Measurements from ENCODE around the gene GNA14. TPM values are rescaled to one million over a fixed set of nuclear protein-coding genes. Genes with fewer than 3 reads are reported as not detected.

Gene GNA14
- total RNA-seq, 3 donors from 2014 or later, result 0.11 TPM; not detected in 1

GRCh38 chr9:77605449-77606220, 42.5 kb downstream of the GNA14 start:
- Mint-ChIP-seq H3K36me3 (ENCODE audit: insufficient read depth) (no peaks in the 10 kb centered on the region), H3K4me3 (no peak overlapping the region), H3K4me1 (ENCODE audit: low read depth) (no peaks in the 10 kb centered on the region), H3K9me3 (no peaks in the 10 kb centered on the region), H3K27me3 (ENCODE audit: low read depth) (peaks cover 12% of the 10 kb centered on the region)
- ATAC-seq, result no peak
- DNase-seq, result no peak

DNA sequence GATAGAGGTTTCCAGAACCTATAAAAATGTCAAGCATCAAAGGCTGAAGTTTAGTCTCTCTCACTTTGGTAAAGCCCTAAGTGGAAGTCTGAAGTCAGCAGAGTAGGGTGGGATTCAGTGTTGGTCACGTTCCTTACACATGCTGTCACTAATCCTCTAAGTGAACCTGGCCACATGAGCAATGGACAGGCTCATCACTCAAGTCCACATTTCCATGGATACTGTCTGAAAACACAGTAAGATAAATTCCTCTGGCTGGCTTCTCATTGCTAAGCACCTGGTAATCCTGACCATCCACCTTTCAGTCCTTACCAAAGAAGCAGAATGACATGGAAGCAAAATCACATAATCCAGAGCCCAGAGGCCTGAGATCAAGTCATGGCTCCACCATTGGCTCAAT, 43.8 kb downstream of the GNA14 start:
- ATAC-seq (no peak), DNase-seq (no peak)
- Mint-ChIP-seq H3K4me3 (no peak overlapping the region), H3K27me3 (ENCODE audit: low read depth) (peaks cover 11% of the 10 kb centered on the region), H3K9me3 (no peaks in the 10 kb centered on the region), H3K36me3 (ENCODE audit: insufficient read depth) (no peaks in the 10 kb centered on the region), H3K4me1 (ENCODE audit: low read depth) (no peaks in the 10 kb centered on the region)

DNA sequence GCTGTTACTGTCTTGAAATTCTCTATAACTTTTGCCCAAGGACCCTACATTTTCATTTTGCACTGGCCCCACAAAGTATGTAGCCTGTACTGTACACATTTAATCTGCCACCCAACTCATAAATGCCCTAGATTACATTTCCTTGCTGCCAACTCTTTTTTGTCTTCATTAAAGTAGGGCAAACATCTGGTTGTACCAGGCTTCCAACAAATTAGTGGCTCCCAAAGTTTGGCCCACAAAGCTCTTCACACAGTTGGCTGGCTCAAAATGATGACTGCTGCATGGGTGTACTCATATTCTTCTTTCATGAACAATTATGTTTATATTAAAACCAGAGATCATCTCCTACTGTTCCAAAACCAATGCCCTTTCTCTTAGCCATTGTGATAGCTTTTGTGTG, 45.3 kb downstream of the GNA14 start:
- H3K27me3 Mint-ChIP-seq (ENCODE audit: low read depth), result peaks cover 5% of the 10 kb centered on the region
- ATAC-seq (no peak), DNase-seq (no peak)
- H3K4me1 Mint-ChIP-seq (ENCODE audit: low read depth), result no peaks in the 10 kb centered on the region
- H3K4me3 Mint-ChIP-seq, result no peak overlapping the region
- H3K36me3 Mint-ChIP-seq (ENCODE audit: insufficient read depth), result no peaks in the 10 kb centered on the region
- H3K9me3 Mint-ChIP-seq, result no peaks in the 10 kb centered on the region

DNA sequence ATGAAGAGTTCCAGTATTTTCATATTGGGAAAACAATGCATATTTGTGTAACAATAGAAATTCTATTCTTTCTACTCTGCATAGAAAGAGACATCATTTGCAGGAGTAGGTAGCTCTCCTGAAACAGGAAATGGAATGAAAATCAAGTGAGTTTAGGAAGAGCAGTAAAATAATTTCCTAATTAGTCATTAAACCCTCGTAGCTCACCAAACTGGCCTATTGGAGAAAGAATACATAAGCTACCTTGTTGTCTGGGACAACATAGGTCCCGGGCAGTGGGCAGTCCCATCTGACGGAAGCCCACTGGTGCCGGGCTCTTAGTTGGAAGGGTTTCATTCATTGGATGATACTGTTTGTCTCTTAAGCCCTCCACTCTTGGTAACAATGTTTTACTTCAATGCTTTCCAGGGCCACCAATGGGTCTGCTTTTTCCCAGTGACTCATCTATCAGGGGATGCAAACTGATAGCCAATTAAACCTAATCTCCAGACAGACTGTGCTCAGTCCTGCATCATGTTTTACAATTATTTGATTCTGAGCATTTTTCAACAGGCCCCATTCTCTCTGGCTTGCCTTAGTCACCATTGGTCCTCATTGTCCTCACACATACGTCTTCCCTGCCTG, 46.5 kb downstream of the GNA14 start:
- ATAC-seq, result no peak
- peaks cover 5% of the 10 kb centered on the region for H3K27me3 Mint-ChIP-seq (ENCODE audit: low read depth)
- H3K36me3 Mint-ChIP-seq (ENCODE audit: insufficient read depth), result no peaks in the 10 kb centered on the region
- no peak for DNase-seq
- no peaks in the 10 kb centered on the region for H3K9me3 Mint-ChIP-seq
- H3K4me1 Mint-ChIP-seq (ENCODE audit: low read depth), result no peaks in the 10 kb centered on the region
- no peak overlapping the region for H3K4me3 Mint-ChIP-seq

DNA sequence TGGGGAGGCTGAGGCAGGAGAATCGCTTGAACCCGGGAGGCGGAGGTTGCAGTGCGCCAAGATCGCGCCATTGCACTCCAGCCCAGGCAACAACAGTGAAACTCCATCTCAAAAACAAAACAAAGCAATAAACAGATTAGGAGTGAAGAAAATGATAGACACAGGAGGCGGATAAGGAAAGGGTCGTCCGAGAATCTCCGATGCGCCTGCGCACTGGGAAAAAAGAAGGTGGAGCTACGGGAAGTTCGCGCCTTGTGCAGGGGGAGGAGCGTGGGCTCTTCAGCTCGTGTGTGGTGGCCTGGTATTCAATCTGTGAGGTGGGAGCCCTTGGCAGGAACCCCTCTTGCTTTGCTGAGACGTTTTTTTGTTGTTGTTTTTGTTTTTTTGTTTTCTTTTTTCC, 47.3 kb downstream of the GNA14 start:
- Mint-ChIP-seq H3K27me3 (ENCODE audit: low read depth) (peaks cover 4% of the 10 kb centered on the region), H3K4me1 (ENCODE audit: low read depth) (peaks cover under 1% of the 10 kb centered on the region), H3K36me3 (ENCODE audit: insufficient read depth) (no peaks in the 10 kb centered on the region), H3K9me3 (no peaks in the 10 kb centered on the region), H3K4me3 (no peak overlapping the region)
- DNase-seq (no peak), ATAC-seq (no peak)

GRCh38 chr9:77599492-77599891, 48.6 kb downstream of the GNA14 start:
- no peak for ATAC-seq
- H3K36me3 Mint-ChIP-seq (ENCODE audit: insufficient read depth), result no peaks in the 10 kb centered on the region
- peaks cover 3% of the 10 kb centered on the region for H3K27me3 Mint-ChIP-seq (ENCODE audit: low read depth)
- no peak for DNase-seq
- peaks cover 7% of the 10 kb centered on the region for H3K4me1 Mint-ChIP-seq (ENCODE audit: low read depth)
- no peaks in the 10 kb centered on the region for H3K9me3 Mint-ChIP-seq
- H3K4me3 Mint-ChIP-seq, result no peak overlapping the region

DNA sequence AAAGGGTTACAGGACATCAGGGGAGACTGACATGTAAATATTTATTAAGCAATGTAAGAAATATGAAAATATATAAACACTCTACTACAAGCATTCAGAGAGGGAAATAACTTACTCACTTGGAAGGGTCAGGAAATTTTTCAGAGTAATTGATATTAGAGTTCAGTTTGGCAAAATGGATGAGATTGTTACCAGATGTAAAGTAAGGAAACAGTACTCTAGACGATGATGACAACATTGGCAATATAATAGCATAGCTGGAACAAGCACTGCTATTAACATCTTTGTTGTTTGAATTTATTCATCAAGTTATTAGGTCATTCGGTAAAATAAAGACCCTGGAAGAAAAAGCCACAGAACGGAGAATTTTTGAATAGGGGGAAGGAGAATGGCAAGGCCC, 49.1 kb downstream of the GNA14 start:
- no peaks in the 10 kb centered on the region for H3K9me3 Mint-ChIP-seq
- no peak for DNase-seq
- H3K27me3 Mint-ChIP-seq (ENCODE audit: low read depth), result peaks cover 3% of the 10 kb centered on the region
- H3K4me3 Mint-ChIP-seq, result no peak overlapping the region
- ATAC-seq, result no peak
- H3K36me3 Mint-ChIP-seq (ENCODE audit: insufficient read depth), result no peaks in the 10 kb centered on the region
- peaks cover 7% of the 10 kb centered on the region for H3K4me1 Mint-ChIP-seq (ENCODE audit: low read depth)

DNA sequence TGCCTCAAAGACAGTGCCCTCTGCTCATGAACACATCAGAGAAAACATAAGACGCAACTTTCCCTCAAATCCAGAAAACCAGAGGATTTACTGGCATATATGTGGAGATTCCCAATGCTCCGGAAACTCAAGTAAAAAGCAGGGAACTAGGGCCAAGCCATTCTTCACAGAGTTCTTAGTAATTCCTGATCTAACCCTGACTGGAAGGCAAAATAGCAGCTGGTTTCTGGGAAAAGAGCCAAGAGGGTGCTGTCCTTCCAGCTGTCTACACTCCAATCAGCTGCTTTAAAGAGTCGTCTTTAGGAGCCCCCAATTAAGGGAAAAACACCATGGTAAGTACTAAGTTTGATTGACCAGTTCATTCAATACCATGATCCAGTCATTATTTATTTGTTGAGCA, 49.6 kb downstream of the GNA14 start:
- Mint-ChIP-seq H3K4me3 (no peak overlapping the region), H3K27me3 (ENCODE audit: low read depth) (peaks cover 3% of the 10 kb centered on the region), H3K36me3 (ENCODE audit: insufficient read depth) (no peaks in the 10 kb centered on the region), H3K4me1 (ENCODE audit: low read depth) (peaks cover 7% of the 10 kb centered on the region), H3K9me3 (no peaks in the 10 kb centered on the region)
- DNase-seq (no peak), ATAC-seq (no peak)

DNA sequence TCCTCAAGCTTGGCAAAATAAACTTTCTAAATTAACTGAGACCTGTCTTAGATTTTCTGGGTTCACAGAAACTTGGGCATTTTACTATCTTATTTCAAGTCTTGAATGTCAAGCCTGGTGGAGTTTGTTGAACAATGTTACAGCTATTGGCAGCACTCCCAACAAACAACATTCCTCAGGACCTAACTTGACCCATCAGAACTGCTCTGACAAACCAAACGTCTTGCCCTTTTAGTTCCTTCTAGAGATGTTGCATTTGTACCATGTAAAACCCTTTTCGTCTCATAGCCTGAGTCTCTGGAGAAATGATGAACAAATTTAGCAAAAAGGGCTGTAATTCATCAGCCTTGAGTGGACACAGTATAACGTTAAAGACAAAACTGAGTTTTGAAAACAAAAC, 51.1 kb downstream of the GNA14 start:
- H3K4me3 Mint-ChIP-seq, result no peak overlapping the region
- peaks cover 7% of the 10 kb centered on the region for H3K4me1 Mint-ChIP-seq (ENCODE audit: low read depth)
- no peaks in the 10 kb centered on the region for H3K36me3 Mint-ChIP-seq (ENCODE audit: insufficient read depth)
- ATAC-seq (no peak), DNase-seq (no peak)
- no peaks in the 10 kb centered on the region for H3K27me3 Mint-ChIP-seq (ENCODE audit: low read depth)
- H3K9me3 Mint-ChIP-seq, result no peaks in the 10 kb centered on the region

DNA sequence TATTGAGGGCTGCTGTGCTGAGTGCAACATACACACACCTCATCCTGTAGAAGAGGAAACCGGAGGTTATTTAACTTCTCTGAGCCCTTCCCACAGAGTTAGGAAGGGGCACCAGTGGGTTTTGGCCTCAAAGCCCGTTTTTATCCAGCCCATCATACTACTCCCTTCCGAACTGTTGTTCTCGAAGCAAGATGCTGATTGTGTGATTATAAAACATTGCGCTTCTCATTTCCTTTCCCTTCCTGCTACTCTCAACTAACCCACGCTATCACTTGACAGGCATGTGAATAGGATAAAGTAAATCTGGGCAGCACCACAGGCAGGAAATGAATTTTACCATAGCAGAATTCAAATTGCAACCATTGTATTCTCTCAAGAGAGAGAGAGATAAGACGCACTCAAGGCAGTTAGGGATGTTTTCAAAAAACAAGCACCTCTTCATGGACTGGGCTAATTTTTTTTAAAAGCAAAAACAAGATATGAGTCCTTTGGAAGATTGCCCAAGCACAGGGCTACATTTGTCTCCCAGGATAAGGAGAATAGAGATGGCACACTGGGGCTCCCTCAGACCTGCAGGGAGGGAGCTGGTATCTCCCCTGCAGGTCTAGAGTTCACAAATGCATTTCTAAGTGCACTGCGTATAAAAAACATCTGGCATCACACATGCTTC, 52.6 kb downstream of the GNA14 start:
- H3K4me3 Mint-ChIP-seq, result no peak overlapping the region
- H3K9me3 Mint-ChIP-seq, result no peaks in the 10 kb centered on the region
- H3K27me3 Mint-ChIP-seq (ENCODE audit: low read depth), result no peaks in the 10 kb centered on the region
- no peak for DNase-seq
- H3K36me3 Mint-ChIP-seq (ENCODE audit: insufficient read depth), result no peaks in the 10 kb centered on the region
- H3K4me1 Mint-ChIP-seq (ENCODE audit: low read depth), result peaks cover 7% of the 10 kb centered on the region
- ATAC-seq, result no peak

GRCh38 chr9:77594963-77595362, 53.2 kb downstream of the GNA14 start:
- no peaks in the 10 kb centered on the region for H3K36me3 Mint-ChIP-seq (ENCODE audit: insufficient read depth)
- no peaks in the 10 kb centered on the region for H3K27me3 Mint-ChIP-seq (ENCODE audit: low read depth)
- no peak for DNase-seq
- peaks cover 7% of the 10 kb centered on the region for H3K4me1 Mint-ChIP-seq (ENCODE audit: low read depth)
- ATAC-seq, result no peak
- H3K4me3 Mint-ChIP-seq, result no peak overlapping the region
- H3K9me3 Mint-ChIP-seq, result no peaks in the 10 kb centered on the region

DNA sequence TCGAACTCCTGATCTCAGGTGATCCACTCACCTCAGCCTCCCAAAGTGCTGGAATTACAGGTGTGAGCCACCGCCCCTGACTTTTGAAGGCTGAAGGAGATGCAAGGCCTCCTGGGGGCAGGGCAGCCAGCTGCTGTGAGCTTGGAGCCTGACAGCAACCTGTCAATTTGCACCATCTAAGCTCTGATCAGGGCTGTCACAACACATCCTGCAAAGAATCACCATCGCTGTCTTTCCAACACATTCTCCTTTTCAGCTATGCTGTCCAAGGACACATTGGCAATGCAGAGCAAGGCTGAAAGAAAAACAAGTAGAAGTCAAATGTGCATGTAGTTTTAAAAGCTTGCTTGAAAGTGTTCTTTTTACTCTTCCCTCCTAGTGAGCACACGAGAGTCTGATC, 54.6 kb downstream of the GNA14 start:
- DNase-seq (no peak), ATAC-seq (no peak)
- Mint-ChIP-seq H3K9me3 (no peaks in the 10 kb centered on the region), H3K4me3 (no peak overlapping the region), H3K4me1 (ENCODE audit: low read depth) (peaks cover 7% of the 10 kb centered on the region), H3K36me3 (ENCODE audit: insufficient read depth) (no peaks in the 10 kb centered on the region), H3K27me3 (ENCODE audit: low read depth) (no peaks in the 10 kb centered on the region)

DNA sequence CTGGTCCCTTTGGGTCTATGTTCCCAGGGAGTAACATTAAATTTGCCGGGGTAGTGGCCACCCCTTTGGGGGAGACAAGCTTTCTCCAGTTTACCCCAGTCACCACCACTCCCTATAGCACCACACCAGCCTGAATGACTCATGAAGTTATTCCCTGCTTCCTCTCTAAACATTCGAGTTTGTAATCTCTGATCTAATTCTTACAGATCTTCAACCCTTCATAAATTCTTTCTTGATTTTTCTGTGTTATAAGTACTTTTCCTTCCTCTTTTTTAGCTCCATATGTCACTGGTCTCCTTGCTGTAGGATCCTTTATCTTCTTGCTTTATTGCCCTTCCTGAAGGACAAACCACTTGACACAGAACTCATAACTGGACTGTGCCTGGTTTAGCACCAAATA, 55.6 kb downstream of the GNA14 start:
- H3K36me3 Mint-ChIP-seq (ENCODE audit: insufficient read depth), result no peaks in the 10 kb centered on the region
- H3K4me1 Mint-ChIP-seq (ENCODE audit: low read depth), result peaks cover 9% of the 10 kb centered on the region
- DNase-seq (no peak), ATAC-seq (no peak)
- no peaks in the 10 kb centered on the region for H3K27me3 Mint-ChIP-seq (ENCODE audit: low read depth)
- no peaks in the 10 kb centered on the region for H3K9me3 Mint-ChIP-seq
- no peak overlapping the region for H3K4me3 Mint-ChIP-seq

DNA sequence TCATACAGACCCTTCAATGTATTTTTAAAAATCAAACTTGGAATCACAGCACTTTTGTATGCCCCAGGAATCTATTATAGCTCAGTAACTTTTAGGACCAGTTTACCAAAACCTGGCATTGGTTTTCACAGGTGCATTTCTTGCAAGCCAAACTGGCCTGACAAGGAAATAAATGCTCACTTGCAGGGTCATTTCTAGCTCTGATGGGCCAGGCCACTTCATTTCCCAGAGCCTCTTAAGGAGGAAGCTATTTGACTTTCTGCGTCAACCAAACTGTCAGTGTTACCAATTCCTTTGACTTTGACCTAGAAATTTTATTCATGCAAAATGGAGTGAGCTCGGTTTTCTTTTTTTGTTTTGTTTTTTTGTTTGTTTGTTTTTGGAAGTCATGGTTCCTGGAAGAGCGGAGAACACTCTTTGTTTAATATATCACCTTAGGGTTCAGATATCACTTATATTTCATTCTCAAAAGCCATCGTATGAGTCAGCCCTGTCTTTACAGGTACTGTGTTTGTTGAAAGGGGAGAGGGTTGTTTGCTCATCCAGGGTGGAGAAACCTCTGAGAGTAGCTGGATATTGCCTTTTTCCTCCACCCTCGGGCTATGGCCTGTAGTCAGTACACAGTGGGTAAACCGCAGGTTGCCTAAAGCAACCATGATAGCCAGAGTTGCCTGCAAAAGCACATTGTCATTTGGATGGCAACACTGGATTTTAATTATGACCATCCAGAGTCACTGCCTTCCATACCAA, 58.9 kb downstream of the GNA14 start:
- DNase-seq (no peak), ATAC-seq (no peak)
- Mint-ChIP-seq H3K4me1 (ENCODE audit: low read depth) (peaks cover 2% of the 10 kb centered on the region), H3K4me3 (no peak overlapping the region), H3K27me3 (ENCODE audit: low read depth) (peaks cover 2% of the 10 kb centered on the region), H3K9me3 (no peaks in the 10 kb centered on the region), H3K36me3 (ENCODE audit: insufficient read depth) (no peaks in the 10 kb centered on the region)
